Measurements from ENCODE around the gene TCHHL1. TPM values are rescaled to one million over a fixed set of nuclear protein-coding genes. Genes with fewer than 3 reads are reported as not detected.

The TCHHL1 gene
- not detected for total RNA-seq

DNA sequence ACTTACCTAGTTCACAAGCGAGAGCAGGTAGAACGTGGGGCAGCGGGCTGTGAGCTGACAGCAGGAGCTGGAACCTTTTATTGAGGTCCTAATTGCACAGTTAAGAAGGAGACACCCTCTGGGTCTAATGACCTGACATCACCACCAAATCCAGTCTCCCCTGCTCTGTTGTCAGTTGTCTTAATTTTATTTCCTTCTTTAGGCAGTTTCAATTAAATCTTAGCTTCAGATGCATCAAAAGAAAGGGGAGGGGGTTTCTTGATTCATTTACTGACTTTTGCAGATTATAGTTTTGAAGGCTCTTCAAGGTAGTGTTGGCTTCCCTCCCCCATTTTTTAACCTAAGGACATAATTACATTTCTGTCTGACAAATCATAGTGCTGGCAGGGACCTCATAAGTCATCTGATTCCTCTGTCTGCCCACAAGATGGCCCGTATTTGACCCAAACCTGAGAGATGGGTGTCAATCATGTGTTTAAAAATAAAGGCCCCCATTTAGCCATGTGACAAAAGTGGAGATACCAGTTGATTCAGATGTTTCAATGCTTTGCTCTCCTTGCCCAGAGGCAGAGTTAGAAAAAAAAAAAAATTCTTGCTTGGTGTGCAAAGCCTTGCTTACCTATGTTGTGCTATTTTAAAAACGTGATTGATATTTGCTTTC, at the start of gene TCHHL1:
TCHHL1 (minus strand) TSS at position 51 of the 661 bp plus-strand sequence. CDS start 921 bp downstream, outside the sequence.
- Mint-ChIP-seq H3K27me3 (peaks cover 24 to 33% of the 10 kb centered on the region in 2 donors), H3K9me3 (no peaks in the 10 kb centered on the region), H3K4me1 (ENCODE audit: low read depth in 2 of 2) (no peaks in the 10 kb centered on the region), H3K36me3 (no peaks in the 10 kb centered on the region), H3K4me3 (no peak within 1 kb of the TSS), H3K27ac (no peak within 1 kb of the TSS)
- DNase-seq (ENCODE audit: low spot score) (no peak), ATAC-seq (no peak)

DNA sequence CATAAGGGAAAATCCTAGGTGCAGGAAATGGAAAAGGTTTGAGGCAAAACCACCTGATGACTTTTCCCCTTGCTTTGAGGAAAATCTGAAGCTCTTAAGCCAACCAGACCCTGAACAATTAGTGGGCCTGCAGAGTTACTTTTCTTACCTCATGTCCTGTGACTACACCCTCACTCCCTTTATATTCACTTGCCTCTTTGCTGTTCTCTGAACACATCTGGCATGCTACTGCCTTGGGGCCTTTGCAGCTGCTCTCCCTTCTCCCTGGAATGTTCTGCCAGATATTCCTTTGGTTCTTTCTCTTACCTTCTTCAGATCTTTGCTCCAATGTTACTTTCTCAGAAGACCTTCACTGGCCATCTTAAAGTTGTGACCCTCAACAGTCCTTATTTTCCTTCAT, 48.4 kb upstream of the TCHHL1 start:
- Mint-ChIP-seq H3K27ac (no peak overlapping the region), H3K9me3 (peaks cover 3% of the 10 kb centered on the region), H3K36me3 (peaks cover 6% of the 10 kb centered on the region), H3K4me1 (ENCODE audit: low read depth in 2 of 2) (no peaks in the 10 kb centered on the region), H3K4me3 (no peak overlapping the region), H3K27me3 (peaks cover 29 to 66% of the 10 kb centered on the region in 2 donors)
- no peak for DNase-seq (ENCODE audit: low spot score)
- ATAC-seq = no peak

DNA sequence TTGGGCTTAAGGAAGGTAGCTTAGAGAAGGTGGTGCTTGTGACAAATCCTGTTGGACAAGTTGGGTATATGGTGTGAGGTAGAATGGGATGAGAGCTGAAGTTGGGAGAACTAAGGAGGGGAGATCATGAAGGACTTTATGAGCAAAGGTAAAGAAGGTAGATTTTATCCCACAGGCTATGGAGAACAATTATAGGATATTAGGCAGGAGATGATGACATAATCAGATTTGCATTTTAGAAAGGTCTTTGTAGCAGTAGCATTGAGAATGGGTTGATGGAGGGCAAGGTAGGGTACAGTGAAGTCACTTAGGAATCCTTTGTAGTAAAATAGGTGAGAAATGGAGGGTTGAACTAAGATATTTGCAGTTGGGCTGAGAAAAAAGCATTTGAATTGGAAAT, 41.3 kb upstream of the TCHHL1 start:
- no peak overlapping the region for H3K4me3 Mint-ChIP-seq
- H3K36me3 Mint-ChIP-seq = peaks cover 6% of the 10 kb centered on the region
- H3K27ac Mint-ChIP-seq = no peak overlapping the region
- H3K9me3 Mint-ChIP-seq = peaks cover 8% of the 10 kb centered on the region
- H3K4me1 Mint-ChIP-seq (ENCODE audit: low read depth in 2 of 2) = no peaks in the 10 kb centered on the region
- peaks cover 44 to 76% of the 10 kb centered on the region in 2 donors for H3K27me3 Mint-ChIP-seq
- DNase-seq (ENCODE audit: low spot score) (no peak), ATAC-seq (no peak)

DNA sequence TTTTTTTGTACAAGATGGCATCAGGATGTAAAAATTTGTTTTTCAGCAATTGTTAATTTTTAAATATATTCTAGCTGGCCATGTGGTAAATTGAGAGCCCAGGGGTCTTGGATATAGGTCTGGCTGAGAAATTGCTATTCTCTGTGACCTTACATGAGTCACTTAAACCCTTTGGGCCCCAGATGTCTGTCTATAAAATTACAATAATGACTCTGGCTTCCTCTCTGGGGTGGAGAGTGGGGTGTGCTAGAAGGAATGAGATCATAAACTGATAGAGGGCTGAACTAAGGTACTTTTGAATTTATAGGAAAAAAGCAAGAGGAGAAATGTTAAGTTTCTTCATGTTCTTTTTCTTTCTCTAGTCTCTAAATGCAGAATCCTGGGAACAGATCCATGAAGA, 38.8 kb upstream of the TCHHL1 start:
- DNase-seq (ENCODE audit: low spot score) = no peak
- H3K4me1 Mint-ChIP-seq (ENCODE audit: low read depth in 2 of 2) = no peaks in the 10 kb centered on the region
- no peak overlapping the region for H3K27ac Mint-ChIP-seq
- peaks cover 5% of the 10 kb centered on the region for H3K9me3 Mint-ChIP-seq
- peaks cover 3% of the 10 kb centered on the region for H3K36me3 Mint-ChIP-seq
- no peak overlapping the region for H3K4me3 Mint-ChIP-seq
- ATAC-seq = no peak
- H3K27me3 Mint-ChIP-seq = peaks cover 36 to 60% of the 10 kb centered on the region in 2 donors

- H3K4me3 Mint-ChIP-seq = no peak overlapping the region
- ATAC-seq (no peak), DNase-seq (ENCODE audit: low spot score) (no peak)
- peaks cover 5% of the 10 kb centered on the region for H3K9me3 Mint-ChIP-seq
- no peaks in the 10 kb centered on the region for H3K4me1 Mint-ChIP-seq (ENCODE audit: low read depth in 2 of 2)
- peaks cover 41 to 62% of the 10 kb centered on the region in 2 donors for H3K27me3 Mint-ChIP-seq
- H3K36me3 Mint-ChIP-seq = no peaks in the 10 kb centered on the region
- no peak overlapping the region for H3K27ac Mint-ChIP-seq
Measured at GRCh38 chr1:152125834-152126443, 37.1 kb upstream of the TCHHL1 start.

DNA sequence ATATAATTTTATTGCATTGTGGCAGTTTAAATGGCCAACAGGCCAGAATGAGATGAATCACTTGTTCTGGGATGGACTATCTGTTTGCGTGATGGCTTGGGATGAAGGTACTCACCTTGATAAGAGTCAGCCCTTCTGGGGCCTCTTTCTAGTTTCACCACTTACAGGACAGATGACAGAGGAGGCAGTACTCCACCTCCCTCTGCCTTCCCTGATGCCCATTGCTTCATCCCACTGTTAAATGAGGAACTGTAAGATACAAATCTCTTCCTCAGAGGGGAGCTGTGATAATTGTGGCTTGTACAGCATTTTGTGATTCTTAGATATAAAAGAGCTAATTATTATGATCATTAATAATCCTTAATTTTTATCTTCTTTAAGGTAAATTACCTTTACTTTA, 30.1 kb upstream of the TCHHL1 start:
- DNase-seq (ENCODE audit: low spot score) = no peak
- Mint-ChIP-seq H3K27me3 (peaks cover 33 to 39% of the 10 kb centered on the region in 2 donors), H3K4me3 (no peak overlapping the region), H3K27ac (no peak overlapping the region), H3K9me3 (no peaks in the 10 kb centered on the region), H3K36me3 (no peaks in the 10 kb centered on the region), H3K4me1 (ENCODE audit: low read depth in 2 of 2) (no peaks in the 10 kb centered on the region)
- ATAC-seq = no peak

DNA sequence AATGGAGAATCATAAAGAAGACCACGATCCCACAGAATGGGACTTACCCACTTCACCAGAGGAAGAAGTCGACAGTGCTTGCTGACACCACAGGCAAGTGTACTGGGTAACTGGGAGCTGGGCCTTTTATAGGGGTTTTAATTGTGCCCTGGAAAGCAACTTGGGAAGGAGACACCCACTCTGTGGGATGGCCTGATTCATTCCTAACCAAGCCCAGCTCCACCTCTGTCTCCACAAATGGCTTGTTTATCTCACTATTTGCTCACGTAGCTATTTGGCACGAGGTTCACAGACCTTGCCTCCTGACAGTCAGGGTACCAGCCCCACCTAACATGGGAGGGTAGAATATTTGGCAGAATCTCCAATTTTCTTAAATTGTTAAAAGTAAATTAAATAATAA, 26.5 kb upstream of the TCHHL1 start, which contains the start of gene TCHH:
TCHH (minus strand) TSS at position 101 of the 400 bp plus-strand sequence. CDS start 1,364 bp downstream, outside the sequence.
- Mint-ChIP-seq H3K4me1 (ENCODE audit: low read depth in 2 of 2) (no peaks in the 10 kb centered on the region), H3K9me3 (no peaks in the 10 kb centered on the region), H3K27ac (no peak within 1 kb of the TSS), H3K36me3 (no peaks in the 10 kb centered on the region), H3K27me3 (peaks cover 19 to 32% of the 10 kb centered on the region in 2 donors), H3K4me3 (no peak within 1 kb of the TSS)
- DNase-seq (ENCODE audit: low spot score) = no peak
- ATAC-seq = no peak

GRCh38 chr1:152112885-152113432, 24.1 kb upstream of the TCHHL1 start:
- H3K4me3 Mint-ChIP-seq = no peak overlapping the region
- DNase-seq (ENCODE audit: low spot score) (no peak), ATAC-seq (no peak)
- H3K4me1 Mint-ChIP-seq (ENCODE audit: low read depth in 2 of 2) = peaks cover 6 to 7% of the 10 kb centered on the region in 2 donors
- peaks cover 6% of the 10 kb centered on the region for H3K36me3 Mint-ChIP-seq
- H3K27me3 Mint-ChIP-seq = peaks cover 12 to 23% of the 10 kb centered on the region in 2 donors
- no peaks in the 10 kb centered on the region for H3K9me3 Mint-ChIP-seq
- H3K27ac Mint-ChIP-seq = no peak overlapping the region

DNA sequence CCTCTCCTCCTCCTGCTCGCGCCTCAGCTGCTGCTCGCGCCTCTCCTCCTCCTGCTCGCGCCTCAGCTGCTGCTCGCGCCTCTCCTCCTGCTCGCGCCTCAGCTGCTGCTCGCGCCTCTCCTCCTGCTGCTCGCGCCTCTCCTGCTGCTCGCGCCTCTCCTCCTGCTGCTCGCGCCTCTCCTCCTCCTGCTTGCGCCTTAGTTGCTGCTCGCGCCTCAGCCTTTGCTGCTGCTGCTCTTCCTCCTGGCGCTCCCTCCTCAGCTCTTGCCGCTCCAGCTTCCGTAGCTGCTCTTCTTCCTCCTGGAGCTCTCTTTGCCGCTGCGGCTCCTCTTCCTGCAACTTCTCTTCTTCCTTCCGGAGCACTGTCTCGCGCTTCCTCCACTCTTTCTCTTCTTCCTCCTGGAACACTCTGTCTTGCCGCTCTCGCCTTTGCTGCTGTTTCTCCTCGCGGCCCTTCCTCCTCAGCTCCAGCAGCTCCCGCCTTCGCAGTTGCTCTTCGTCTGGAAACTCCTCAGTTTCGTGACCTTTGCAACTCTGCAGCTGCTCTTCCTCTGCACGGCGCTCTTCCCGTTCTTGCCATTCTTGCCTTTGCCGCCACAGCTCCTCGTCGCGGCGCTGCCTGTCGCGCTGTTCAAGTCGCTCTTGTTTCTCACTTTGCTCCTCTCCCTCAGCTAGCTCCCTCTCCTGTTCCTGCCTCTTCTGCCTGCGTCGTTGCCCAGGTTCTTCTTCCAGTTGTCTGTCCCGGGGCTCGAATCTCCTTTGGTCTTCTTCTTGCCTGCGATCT, 23.4 kb upstream of the TCHHL1 start:
- no peak for DNase-seq (ENCODE audit: low spot score)
- Mint-ChIP-seq H3K27me3 (peaks cover 12 to 22% of the 10 kb centered on the region in 2 donors), H3K36me3 (peaks cover 9% of the 10 kb centered on the region), H3K4me1 (ENCODE audit: low read depth in 2 of 2) (peaks cover 6 to 7% of the 10 kb centered on the region in 2 donors), H3K9me3 (no peaks in the 10 kb centered on the region), H3K4me3 (no peak overlapping the region), H3K27ac (no peak overlapping the region)
- ATAC-seq = no peak

DNA sequence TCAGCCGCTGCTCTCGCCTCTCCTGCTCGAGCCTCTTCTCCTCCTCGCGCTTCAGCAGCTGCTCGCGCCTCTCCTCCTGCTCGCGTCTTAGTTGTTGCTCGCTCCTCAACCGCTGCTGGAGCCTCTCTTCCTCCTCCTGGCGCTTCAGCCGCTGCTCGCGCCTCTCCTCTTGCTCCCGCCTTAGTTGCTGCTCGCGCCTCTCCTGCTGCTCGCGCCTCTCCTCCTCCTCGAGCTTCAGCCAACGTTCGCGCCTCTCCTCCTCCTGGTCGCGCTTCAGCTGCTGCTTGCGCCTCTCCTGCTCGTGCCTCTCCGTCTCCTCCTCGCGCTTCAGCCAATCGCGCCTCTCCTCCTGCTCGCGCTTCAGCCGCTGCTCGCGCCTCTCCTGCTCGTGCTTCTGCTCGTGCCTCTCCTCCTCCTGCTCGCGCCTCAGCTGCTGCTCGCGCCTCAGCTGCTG, 22.7 kb upstream of the TCHHL1 start:
- H3K36me3 Mint-ChIP-seq = peaks cover 9% of the 10 kb centered on the region
- H3K27ac Mint-ChIP-seq = no peak overlapping the region
- DNase-seq (ENCODE audit: low spot score) = no peak
- peaks cover 6 to 7% of the 10 kb centered on the region in 2 donors for H3K4me1 Mint-ChIP-seq (ENCODE audit: low read depth in 2 of 2)
- ATAC-seq = peak; percentile 11 to 43
- H3K9me3 Mint-ChIP-seq = no peaks in the 10 kb centered on the region
- no peak overlapping the region for H3K4me3 Mint-ChIP-seq
- peaks cover 8 to 15% of the 10 kb centered on the region in 2 donors for H3K27me3 Mint-ChIP-seq

GRCh38 chr1:152110860-152111514, 22.1 kb upstream of the TCHHL1 start:
- H3K4me3 Mint-ChIP-seq = no peak overlapping the region
- no peaks in the 10 kb centered on the region for H3K9me3 Mint-ChIP-seq
- H3K27me3 Mint-ChIP-seq = peaks cover 9 to 15% of the 10 kb centered on the region in 2 donors
- ATAC-seq (peak; percentile 52), DNase-seq (ENCODE audit: low spot score) (no peak)
- H3K4me1 Mint-ChIP-seq (ENCODE audit: low read depth in 2 of 2) = peaks cover 6 to 7% of the 10 kb centered on the region in 2 donors
- no peak overlapping the region for H3K27ac Mint-ChIP-seq
- H3K36me3 Mint-ChIP-seq = peaks cover 9% of the 10 kb centered on the region

GRCh38 chr1:152110365-152110859, 21.5 kb upstream of the TCHHL1 start:
- Mint-ChIP-seq H3K4me3 (no peak overlapping the region), H3K9me3 (no peaks in the 10 kb centered on the region), H3K27me3 (peaks cover 14 to 15% of the 10 kb centered on the region in 2 donors), H3K4me1 (ENCODE audit: low read depth in 2 of 2) (peaks cover 6 to 7% of the 10 kb centered on the region in 2 donors), H3K27ac (no peak overlapping the region), H3K36me3 (peaks cover 9% of the 10 kb centered on the region)
- DNase-seq (ENCODE audit: low spot score) = no peak
- ATAC-seq = peak in 1 of 2 donors; percentile 59

DNA sequence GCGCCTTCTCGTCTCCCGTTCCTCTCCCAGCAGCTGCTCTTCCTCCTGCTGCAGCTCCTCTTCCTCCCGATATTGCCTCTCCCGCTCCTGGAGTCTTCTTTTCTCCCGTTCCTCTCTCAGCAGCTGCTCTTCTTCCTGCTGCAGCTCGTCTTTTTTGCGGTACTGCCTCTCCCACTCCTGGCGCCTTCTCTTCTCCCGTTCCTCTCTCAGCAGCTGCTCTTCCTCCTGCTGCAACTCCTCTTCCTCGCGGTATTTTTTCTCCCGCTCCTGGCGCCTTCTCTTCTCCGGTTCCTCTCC, 21.1 kb upstream of the TCHHL1 start:
- no peak for ATAC-seq
- Mint-ChIP-seq H3K9me3 (no peaks in the 10 kb centered on the region), H3K27ac (no peak overlapping the region), H3K27me3 (peaks cover 16 to 18% of the 10 kb centered on the region in 2 donors), H3K4me3 (no peak overlapping the region), H3K36me3 (peaks cover 9% of the 10 kb centered on the region), H3K4me1 (ENCODE audit: low read depth in 2 of 2) (peaks cover 6 to 7% of the 10 kb centered on the region in 2 donors)
- no peak for DNase-seq (ENCODE audit: low spot score)
